RWPE1 (cell line): ENCODE data around the gene GSTA5.
"Not testable (repeated sequence)": the region's sequence is repeated elsewhere in the genome, so short reads cannot be mapped to it uniquely, and the experiment has no call there.

ENCODE experiments used
- CTCF ChIA-PET: fragments of 350-600 bp; sonication (Branson Sonifier 250); formaldehyde crosslinking; extraction: SDS; loops from one replicate; lab custom pipeline; 2021; lab: Yijun Ruan, JAX
- POLR2A ChIA-PET: fragments of 400-600 bp; formaldehyde crosslinking; extraction: SDS; loops from one replicate; lab custom pipeline; 2020; ENCODE audit warnings: antibody characterized with exemption; ENCODE audit not compliant: low non-redundant PET; lab: Yijun Ruan, JAX
- DNase-seq: peaks from one replicate; pipeline ENCODE4 v3.0.0; 2012; ENCODE audit warnings: low spot score
- H3K27ac ChIP-seq: fragments of 450-650 bp; 2 replicates; pipeline ENCODE4 v1.5.1; 2017
- TF ChIP-seq, protein P1 (sequence below): fragments of 450-650 bp; conservative IDR thresholded peaks from 2 replicates; pipeline ENCODE4 v1.5.1; 2017; ENCODE audit warnings: low read depth, mild to moderate bottlenecking

The GSTA5 gene

DNA sequence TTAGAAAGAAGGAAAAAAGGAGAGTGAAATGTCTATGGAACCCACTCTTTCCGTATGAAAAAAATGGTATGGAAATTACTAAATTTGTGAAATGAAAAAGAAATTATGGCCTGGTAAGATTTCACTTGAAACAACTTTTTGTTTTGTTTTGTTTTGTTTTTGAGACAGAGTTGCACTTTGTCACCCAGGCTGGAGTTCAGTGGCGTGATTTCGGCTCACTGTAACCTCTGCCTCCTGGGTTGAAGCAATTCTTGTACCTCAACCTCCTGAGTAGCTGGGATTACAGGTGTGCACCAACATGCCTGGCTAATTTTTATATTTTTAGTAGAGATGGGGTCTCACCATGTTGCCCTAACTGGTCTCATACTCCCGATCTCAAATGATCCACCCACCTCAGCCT, 17.8 kb upstream of the GSTA5 start:
- DNase-seq, result no peak
- CTCF ChIA-PET, result no interaction called here
- POLR2A ChIA-PET, result no interaction called here
- no peak overlapping the region for H3K27ac ChIP-seq
- TF ChIP-seq, protein P1, sequence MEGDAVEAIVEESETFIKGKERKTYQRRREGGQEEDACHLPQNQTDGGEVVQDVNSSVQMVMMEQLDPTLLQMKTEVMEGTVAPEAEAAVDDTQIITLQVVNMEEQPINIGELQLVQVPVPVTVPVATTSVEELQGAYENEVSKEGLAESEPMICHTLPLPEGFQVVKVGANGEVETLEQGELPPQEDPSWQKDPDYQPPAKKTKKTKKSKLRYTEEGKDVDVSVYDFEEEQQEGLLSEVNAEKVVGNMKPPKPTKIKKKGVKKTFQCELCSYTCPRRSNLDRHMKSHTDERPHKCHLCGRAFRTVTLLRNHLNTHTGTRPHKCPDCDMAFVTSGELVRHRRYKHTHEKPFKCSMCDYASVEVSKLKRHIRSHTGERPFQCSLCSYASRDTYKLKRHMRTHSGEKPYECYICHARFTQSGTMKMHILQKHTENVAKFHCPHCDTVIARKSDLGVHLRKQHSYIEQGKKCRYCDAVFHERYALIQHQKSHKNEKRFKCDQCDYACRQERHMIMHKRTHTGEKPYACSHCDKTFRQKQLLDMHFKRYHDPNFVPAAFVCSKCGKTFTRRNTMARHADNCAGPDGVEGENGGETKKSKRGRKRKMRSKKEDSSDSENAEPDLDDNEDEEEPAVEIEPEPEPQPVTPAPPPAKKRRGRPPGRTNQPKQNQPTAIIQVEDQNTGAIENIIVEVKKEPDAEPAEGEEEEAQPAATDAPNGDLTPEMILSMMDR, result no peak

DNA sequence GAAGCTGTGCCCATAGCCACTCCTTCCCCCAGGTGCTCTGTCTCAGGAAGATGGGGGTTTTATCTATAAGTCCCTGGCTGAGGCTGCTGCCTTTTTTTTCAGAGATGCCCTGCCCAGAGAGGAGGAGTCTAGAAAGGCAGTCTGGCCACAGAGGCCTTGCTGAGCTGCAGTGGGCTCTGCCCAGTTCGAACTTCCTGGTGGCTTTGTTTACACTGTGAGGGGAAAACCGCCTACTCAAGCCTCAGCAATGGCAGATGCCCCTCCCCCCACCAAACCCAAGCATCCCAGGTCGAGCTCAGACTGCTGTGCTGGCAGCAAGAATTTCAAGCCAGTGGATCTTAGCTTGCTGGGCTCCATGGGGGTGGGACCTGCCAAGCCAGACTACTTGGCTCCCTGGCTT, 15.5 kb upstream of the GSTA5 start:
- CTCF ChIA-PET, DNase-seq, POLR2A ChIA-PET, H3K27ac ChIP-seq: not testable (repeated sequence)

DNA sequence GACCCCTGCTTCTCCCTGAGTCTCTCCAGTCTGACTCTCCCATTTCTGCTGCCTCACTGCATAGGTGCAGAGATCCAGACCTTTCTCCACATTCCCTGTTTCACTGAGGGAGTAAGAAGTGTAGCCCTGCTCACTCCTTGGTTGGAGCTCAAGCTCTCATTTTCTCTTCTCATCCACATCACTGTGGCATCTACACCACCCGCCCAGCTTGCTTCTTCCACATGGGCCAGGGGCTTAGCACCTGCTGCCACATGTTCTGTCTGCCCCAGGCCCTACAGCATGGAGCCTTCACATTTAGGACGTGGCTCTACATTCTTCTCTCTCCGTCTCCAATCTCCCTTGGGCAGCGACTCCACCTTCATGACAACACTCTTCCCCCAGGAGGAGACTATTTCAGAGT, 8.5 kb upstream of the GSTA5 start:
- ChIA-PET CTCF (no interaction called here), POLR2A (no interaction called here)
- TF ChIP-seq, protein P1, result no peak
- H3K27ac ChIP-seq, result no peak overlapping the region
- DNase-seq, result no peak

DNA sequence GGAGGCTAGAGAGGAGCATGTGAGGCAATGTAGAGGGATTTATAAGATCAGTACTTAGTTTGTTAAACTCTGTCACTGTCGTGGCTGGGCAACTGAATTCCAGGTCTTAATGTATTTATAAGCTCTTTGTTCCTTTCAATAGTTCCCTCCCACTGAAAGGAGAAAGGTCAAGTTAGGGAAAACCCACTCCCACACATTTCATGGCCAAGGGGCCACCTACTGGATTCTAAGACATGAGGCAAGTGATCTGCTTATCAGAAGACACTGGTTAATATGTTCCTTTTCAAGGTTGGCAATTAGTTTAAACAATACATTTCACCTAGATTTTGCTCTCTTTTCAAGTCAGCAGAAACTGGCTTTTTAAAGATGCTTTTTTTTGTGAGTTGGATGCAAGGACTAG, 5.4 kb upstream of the GSTA5 start:
- no peak for DNase-seq
- CTCF ChIA-PET, result no interaction called here

DNA sequence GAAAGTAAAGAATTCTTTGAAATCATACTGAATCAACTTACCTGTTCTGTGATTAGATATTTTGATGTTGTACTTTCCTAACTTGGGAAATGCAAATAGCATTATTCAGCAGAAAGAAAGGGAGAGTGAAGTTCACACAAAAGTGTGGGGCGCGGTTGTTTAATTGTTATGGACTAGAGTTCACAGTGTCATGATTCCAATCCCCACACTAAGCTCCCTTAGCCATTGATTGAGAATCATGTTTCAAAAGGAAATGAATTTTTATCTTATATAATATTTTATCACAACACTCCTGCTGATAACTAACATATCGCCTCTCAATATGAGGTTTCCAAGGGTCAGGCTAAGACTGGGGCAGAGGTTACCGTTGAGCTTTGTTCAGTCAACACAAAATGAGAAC, 3.0 kb upstream of the GSTA5 start:
- CTCF ChIA-PET, result no interaction called here
- TF ChIP-seq, protein P1, result no peak
- POLR2A ChIA-PET, result no interaction called here
- H3K27ac ChIP-seq, result no peak overlapping the region
- DNase-seq, result no peak

More for the DNA sequence above, 5.4 kb upstream of the GSTA5 start:
- TF ChIP-seq, protein P1, result no peak
- H3K27ac ChIP-seq, result no peak overlapping the region
- POLR2A ChIA-PET, result no interaction called here

DNA sequence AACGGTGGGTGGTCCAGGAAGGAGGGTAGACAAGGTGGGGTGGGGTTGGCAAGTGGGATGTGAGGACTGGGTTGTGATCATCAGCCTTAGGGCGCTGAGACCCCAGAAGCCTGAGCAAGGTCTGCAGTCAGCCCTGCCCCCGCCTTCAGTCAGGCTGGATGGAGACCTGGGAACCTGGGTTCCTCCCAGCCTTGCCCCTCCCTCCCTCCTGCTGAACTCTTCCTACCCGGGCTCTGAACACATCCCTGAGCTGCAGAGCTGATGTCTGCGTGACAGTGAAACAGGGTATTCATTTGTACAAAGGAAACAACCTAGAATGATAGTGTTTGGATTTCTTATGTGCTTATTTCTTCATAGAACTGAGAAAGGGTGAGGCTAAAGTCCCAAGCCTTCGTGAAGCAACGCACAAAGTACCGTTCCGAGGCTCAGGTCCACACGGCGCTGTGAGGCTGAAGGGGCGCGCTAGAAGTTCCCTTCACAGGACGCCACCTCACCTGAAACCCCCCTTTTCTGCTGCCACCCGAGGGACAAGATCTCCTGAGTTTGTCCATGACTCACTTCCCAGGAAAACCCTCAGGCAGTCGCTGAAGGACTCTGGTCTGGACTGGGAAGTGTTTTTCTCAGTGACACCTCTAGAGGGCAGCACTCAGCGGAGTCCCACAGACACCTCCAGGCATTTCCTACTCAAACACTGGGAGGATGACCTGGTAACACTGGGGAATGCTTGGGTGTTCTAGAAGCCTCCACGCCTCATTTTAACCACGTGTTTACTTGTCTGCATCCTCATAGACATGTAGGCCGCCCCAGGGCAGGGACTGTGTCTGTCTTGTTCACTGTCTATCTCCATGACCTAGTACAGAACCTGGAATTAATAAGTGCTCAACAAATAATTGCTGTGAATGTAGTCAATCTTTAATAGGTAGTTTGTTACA, 1.2 kb downstream of the GSTA5 start:
- peak; percentile 55 for DNase-seq
- ChIA-PET POLR2A (no interaction called here), CTCF (interaction anchor here (0.6 kb wide), 1 partner anchor 129 kb away, joined by 3 read pairs; no protein-coding TSS in a partner anchor)
- TF ChIP-seq, protein P1, result peak; percentile 69
- H3K27ac ChIP-seq, result no peak overlapping the region

DNA sequence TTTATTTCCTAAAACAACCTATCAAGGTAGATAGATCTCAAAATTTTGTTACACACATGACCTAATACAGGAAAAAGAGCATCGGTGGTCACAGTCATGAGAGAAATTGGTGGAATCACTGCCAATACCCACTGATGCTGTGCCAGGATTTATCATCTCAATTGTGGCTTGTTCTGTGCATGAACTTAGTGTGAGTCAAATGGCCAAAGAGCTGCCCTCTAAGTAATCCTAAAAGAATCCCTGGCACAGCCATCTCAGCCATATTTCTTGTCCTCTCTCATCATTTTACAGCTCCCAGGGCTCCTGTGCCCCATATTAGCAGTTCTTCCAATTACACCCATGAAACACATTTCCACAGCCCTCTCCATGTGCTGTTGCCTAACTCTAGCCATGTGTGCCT, 6.1 kb downstream of the GSTA5 start:
- POLR2A ChIA-PET, result no interaction called here
- no peak overlapping the region for H3K27ac ChIP-seq
- TF ChIP-seq, protein P1, result no peak
- CTCF ChIA-PET, result no interaction called here
- DNase-seq, result no peak

DNA sequence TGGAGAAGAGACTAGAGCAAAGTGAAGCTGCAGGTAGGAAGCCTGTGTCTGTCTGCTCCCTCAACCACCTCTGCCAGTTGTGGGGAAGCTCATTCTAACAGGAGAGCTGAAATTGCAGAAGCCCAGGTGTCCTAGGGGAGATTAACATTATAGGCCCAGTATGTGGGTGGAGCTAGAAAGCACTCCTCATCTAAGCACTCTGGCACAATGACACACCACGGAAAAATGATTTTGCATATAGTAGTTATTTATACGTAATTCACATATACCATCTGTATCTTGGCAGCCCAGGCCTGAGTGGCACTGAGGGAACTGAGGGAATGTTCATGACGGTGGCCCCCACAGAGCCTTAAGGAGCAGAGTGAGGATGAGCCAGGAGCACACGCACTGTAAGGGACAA, 9.7 kb downstream of the GSTA5 start:
- CTCF ChIA-PET, DNase-seq, POLR2A ChIA-PET, H3K27ac ChIP-seq: not testable (repeated sequence)
